Measurements from ENCODE around the gene PTPRD. TPM values are rescaled to one million over a fixed set of nuclear protein-coding genes. Genes with fewer than 3 reads are reported as not detected.

The PTPRD gene
- polyA plus RNA-seq, 4 donors = 99.8 to 230 (median 118) TPM

DNA sequence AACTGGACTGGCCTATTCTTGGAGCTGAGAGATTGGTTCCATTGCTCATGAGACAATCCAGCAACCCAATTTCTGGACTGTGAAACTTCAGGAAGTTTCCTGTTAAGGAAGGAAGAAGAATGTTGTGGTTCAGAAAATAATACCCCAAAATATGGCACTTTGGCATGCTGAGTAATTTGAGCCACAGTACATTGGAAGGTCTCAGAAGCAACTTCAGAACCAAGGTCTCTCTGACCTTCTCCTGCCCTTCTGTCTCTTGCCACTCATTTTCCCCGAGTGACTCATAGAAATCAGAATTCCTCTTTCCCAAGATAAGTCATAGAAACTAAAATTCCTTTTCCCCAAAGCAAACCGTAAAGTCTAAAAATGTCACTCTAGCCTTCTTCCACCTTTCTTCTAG is 1366.1 kb downstream of the PTPRD start:
- DNase-seq (ENCODE audit: low read depth in 4 of 4, low spot score in 3 of 4) = no peak

DNA sequence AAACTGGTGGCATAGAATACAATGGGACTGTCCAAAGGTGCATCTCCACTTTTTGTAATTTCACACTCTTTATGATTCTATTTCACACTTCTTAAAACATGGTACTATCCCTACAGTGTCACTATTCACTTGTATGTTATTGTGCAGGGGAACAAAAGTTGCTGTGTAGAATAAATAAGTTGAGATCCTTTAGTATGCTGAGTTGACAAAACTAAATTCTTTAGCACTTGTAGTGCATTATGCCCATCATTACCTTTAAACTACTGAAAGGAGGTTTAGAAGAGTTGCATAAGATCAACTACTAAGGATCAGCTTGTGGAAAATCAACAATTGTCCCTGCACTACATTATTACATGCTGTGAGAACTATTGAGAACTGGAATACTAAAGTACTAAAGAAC is 1380.9 kb downstream of the PTPRD start:
- no peak for DNase-seq (ENCODE audit: low read depth in 4 of 4, low spot score in 3 of 4)

DNA sequence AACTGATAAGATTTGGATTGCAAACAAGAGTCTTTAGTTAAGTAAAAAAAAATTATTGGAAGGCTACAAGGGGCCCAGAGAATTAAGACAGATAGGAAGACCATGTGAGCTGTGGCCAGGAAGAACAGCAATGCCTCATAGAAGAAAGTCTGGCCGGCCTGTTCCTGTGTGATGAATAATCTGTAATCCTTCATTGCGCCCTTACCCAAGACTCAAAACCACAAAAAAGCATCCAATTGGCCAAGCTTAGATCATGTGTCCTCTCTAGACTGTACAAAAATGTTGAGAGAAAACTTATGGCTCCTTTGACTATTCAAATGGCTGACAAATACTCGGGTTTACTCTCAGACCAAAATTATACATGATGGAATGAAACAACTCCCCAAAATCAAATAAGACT is 1383.5 kb downstream of the PTPRD start:
- DNase-seq (ENCODE audit: low read depth in 4 of 4, low spot score in 3 of 4) = no peak

DNA sequence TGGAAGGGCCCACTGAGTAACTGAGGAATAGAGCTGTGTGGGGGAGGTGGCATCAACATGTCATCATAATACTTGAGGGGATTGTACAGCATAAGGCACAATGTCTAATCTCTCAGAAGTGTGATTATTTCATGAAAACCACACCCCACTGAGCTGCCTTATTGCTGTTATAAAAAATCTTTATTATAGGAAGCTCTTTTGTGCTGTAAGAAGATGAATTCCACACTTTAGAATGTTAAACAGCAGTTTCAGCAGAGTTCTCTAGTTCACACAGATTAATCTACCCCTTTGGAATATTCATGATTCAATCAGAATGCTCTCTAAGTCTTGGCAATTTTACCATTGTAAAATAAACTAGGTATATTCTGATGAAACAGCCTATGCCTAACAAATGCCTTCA is 1389.6 kb downstream of the PTPRD start:
- no peak for DNase-seq (ENCODE audit: low read depth in 4 of 4, low spot score in 3 of 4)

DNA sequence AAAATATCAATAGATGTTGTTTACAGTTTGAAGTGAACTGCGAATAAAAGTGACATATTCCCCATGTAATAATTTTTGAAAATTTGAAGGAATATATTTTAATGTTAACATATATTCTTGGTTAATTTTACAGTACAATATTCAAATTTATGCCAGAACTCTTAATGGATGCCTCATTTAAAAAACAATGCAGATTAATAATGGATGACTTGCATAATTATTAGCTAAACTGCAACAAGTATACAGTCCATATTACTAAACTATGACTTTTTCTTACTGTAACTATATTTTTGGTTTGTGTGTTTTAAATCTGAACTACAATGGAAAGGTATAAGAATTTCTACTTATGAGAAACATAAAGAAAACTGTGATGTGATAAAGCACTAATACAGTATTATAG is 1390.1 kb downstream of the PTPRD start:
- no peak for DNase-seq (ENCODE audit: low read depth in 4 of 4, low spot score in 3 of 4)

DNA sequence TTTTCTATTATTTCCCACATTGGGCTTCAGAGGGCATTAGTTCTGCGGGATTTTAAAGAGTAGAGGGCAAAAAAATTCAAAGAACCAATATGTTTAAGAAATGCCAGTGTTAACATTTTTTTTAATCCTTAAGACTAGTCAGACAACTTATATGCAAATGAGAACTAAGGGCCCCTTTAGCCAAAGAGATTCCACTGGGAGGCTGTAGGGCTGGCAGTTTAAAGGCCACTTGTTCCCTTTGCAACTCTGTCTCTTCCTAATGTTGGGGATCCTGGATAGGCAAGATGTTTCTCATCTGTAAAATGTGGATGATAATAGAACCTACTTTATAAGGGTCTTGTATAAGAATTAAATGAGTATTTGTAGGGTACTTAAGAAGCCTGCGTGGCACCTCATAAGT is 1395.9 kb downstream of the PTPRD start:
- DNase-seq (ENCODE audit: low read depth in 4 of 4, low spot score in 3 of 4) = no peak

DNA sequence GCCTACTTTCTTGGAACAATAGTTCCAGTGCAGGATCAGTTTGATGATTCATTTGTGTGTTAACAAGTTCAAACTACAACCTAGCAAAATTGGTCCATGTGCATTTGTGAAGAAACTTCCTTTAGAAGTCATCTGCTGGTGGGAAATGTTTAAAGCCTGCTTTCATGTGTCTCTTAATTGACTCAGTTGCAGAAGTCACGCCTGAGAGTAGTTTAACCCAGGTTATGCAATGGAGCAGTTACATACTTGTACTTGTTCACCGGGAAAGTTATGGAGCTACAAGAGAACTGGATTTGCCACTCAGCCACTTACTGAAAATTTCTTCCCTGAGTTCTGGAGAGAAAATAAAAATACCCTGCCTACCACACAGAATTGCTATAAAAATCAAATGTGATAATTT is 1397.8 kb downstream of the PTPRD start:
- no peak for DNase-seq (ENCODE audit: low read depth in 4 of 4, low spot score in 3 of 4)

DNA sequence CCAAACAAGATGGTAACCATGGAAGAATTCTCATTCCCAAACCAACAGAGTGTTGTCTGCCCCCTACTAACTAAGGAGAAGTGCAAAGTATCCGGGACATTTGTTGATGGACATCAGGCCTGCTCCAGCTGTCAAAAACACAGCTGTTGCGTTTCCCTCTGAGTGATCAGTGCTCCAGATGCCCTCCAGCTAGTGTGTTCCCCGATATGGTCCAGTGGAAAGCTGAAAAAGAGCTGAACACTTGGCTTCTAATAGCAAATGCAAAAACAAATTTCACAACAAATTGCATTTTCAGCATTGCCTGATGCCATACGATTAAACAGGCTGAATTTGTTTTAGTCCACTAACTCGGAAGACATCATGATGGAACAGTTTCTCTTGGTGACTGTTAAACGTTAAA is 1398.7 kb downstream of the PTPRD start:
- DNase-seq (ENCODE audit: low read depth in 4 of 4, low spot score in 3 of 4) = peak in 1 of 4 donors; percentile 10

DNA sequence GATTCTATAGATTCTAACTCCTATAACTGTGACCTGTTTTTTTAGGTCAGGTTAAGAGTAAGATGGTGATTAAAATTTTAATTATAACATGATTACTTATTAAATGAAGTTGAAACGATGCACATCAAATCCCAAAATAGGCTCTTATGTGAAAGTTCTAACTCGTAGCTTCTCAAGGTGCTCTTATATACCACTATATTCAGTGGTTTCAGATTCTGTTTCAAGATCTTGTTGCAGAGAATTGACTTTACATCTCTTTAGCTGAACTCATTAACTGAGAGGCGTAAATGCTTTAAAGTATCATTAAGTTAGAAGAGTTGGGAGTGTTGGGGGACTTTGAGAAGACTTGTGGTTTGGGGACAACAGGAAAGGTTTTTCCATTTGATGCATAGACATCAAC is 1399.8 kb downstream of the PTPRD start:
- no peak for DNase-seq (ENCODE audit: low read depth in 4 of 4, low spot score in 3 of 4)

DNA sequence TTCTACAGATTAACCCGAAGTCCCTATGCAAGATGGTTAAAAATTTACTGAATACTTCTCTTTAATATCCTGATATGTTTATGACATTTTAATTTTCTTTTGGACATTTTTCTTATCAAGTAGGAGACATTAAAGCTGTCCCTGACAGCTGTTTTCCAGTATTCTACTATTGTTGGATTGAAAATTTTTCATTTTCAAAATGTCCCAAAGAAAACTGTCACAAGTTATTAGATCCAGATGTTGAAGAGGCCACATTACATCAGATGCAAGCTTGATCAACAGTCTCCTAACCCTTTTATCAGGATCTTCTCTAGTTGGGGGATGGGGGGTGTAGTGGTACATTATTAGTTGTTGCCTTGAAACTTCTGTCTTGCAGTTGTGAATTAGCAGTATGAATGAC is 1410.5 kb downstream of the PTPRD start:
- peak in 2 of 4 donors; percentile 16 to 22 for DNase-seq (ENCODE audit: low read depth in 4 of 4, low spot score in 3 of 4)

DNA sequence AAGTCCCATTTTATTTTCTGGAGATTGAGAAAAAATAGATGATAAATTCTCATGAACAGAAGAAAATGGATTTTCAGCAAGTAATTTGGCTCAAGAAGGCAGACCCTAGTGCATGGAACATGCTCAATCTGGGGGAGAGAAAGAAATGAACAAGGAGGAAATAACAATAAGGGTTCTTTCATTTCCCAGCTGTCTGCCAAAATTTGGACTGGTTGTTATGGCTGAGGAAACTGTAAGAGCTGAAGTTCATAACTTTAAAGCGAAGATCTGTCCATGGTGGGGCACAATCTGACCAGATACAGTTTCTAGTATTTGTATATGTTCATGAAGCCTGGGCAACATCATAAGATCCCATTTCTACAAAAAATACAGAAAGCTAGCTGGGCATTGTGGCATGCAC is 1426.7 kb downstream of the PTPRD start:
- DNase-seq (ENCODE audit: low read depth in 4 of 4, low spot score in 3 of 4) = no peak

DNA sequence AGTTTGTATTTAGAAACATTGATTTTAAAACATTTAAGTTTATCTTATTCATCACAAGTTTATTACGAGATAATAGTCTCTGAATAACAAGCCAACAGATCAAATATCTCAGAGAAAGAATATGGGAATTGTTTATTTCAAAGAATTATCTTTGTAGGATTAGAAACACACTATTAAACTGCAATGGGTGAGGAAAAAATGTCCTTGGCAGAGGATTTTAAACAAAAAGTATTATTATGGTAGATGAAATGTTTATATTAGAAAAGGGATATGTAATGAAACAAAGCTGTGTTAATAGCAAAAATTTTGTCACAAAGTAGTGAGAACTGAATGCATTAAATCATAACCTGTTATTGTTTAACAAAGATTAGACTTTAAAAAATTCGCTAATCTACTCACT is 1430.4 kb downstream of the PTPRD start:
- no peak for DNase-seq (ENCODE audit: low read depth in 4 of 4, low spot score in 3 of 4)

DNA sequence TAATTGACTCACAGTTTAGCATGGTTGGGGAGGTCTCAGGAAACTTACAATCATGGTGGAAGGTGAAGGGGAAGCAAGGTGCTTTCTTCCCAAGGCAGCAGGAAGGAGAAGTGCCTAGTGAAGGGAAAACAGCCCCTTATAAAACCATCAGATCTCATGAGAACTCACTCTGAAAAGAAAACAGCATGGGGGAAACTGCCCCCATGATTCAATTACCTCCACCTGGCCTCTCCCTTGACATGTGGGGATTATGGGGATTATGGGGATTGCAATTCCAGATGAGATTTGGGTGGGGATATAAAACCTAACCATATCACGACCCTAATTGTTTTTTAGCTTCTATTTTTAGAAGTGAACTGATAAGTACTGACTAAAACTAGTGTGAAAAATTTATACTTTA is 1435.7 kb downstream of the PTPRD start:
- no peak for DNase-seq (ENCODE audit: low read depth in 4 of 4, low spot score in 3 of 4)

DNA sequence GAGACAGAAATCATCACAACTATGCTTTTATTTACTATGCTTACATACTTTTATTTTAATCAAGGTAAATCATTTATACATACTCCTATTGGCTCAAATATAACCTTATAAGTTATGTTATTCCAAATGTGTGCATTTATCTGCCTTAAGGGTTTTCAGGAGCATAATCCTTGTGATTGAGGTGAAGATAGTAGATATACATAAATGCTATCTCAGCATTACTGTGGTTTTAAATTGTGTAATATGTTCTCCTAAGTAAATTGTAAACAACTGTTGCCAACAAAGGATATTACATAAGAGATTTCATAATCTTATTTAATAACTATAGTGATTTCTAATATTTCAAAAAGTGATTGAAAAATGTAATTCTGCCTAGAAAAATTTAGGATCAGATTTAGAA is 1438.4 kb downstream of the PTPRD start:
- no peak for DNase-seq (ENCODE audit: low read depth in 4 of 4, low spot score in 3 of 4)

DNA sequence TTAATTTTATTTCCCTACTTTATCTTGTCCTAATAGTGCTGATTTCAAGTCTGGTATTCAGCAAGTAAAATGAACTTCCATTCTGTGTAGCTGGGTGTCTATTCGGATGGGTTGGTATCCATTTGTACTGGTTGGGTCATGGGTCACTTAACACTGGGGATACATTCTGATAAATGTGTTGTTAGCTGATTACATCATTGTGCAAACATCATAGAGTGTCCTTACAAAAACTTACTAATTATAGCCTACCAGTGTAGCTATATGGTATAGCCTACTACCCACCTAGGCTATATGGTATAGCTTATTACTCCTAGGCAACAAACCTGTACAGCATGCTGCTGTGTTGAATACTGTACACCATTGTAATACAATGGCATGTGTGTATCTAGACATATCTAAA is 1439.5 kb downstream of the PTPRD start:
- no peak for DNase-seq (ENCODE audit: low read depth in 4 of 4, low spot score in 3 of 4)

DNA sequence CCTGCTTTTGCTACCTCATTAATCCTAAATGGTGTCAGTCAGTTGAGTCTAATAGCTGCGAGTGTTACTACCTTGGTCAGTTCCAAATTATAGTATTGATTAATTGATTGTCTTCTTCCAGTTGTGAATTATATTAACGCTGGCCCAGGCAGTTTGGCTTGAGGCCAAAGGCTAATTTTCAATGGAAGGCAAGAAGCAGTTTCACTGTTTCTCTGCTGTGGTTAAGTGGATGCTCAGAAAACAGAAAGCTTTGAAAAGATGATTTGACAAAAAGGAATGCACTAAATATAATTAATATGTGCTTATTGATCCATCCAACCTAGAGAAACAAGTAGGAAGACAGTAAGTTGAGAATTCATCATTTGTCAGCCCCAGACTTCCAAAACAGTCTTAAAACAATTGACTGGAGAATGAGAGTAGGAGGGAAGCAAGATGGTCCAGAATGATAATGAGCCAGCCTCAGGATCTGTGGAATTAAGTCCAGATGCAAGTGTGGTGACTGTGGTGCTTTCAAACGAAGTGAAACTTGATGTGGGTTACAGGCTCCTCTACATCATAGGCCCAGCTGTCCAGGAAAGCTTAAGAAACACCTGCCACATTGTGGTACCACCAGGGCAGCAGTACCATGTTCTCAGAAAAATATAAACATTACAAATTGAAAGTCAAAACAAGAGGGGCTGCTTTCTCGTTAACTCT is 1442.2 kb downstream of the PTPRD start:
- no peak for DNase-seq (ENCODE audit: low read depth in 4 of 4, low spot score in 3 of 4)

DNA sequence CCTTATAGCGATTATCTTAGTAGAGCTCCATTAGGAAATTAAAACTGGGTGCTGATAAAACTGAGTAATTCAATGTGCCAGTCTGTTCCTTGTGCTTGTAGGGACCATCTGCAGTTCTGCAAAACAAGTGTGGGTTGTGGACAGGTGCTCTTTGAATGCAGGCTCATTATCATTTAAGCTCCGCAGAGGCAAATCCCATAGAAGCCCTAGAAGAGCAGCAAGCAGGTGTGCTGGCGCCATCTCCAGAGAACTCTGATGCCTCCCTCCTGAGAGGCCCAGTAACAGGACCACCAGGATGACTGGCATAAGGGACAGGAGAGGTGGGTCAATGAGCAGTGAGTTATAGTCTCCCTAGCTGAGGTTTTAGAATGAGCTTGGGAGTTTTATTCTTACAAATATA is 1470.8 kb downstream of the PTPRD start:
- no peak for DNase-seq (ENCODE audit: low read depth in 4 of 4, low spot score in 3 of 4)

DNA sequence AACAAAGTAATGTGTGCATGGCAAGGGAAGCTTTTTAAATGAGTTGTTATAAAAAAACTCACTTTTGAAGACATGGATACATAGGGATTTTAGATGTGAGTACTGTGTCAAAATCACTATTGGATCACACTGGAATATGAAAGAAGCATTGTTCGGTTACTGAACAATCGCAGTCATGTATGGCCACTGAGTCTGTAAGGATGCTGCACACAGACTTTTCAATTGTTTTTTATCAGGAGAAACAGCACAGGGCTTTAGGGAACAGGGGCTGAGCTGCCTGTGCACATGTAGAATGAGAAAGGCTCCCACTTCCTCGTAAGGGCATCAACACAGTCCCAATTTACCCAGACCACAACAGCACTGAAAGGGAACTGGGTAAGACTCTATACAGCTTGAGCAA is 1479.3 kb downstream of the PTPRD start:
- no peak for DNase-seq (ENCODE audit: low read depth in 4 of 4, low spot score in 3 of 4)

DNA sequence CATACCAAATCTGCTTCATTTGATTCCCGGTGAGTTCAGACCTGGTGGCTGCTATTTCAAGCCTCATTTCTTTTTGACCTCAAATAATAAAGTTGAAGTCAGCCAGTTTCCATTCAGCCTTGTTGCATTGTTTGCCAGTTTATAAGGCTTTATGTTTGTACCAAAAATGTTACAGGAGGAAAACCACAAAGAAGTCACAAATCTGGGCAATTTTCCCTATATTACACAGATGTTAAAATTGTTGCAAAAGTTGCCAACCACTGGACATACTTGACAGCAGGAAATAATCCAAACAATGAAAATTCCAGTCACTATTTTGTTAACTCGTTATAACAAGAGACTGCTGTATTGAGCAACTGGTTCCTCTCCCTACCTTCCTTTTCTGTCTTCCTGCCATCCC is 1488.2 kb downstream of the PTPRD start:
- DNase-seq (ENCODE audit: low read depth in 4 of 4, low spot score in 3 of 4) = no peak

DNA sequence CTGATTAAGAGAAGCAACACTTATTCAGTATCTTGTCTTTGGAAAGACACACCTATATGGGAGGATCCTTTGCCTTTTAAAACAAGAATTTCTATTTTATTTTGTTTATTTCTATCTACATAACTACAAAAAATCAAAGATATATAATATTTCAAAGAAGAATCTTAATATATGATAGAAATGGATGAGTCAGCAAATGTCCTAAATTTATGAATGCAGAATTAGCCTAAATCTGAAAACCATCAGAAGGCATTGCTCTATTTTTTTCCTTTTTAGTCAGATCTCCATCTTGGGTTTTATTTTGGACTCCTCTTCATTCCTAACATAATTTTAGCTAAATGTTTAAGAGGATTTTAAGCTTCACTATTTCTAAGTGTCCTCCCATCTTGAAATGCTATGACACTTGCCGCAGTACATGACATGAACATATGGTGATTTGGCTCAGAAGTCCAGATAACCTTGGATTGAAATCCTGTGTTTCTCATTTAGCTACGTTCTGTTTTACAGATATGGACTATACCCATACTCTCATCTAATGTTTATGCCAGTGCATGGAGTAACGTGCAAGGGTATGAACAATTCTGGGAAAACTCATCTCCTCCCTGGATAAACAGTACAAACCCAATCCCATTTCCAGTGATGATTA is 1490.4 kb downstream of the PTPRD start:
- no peak for DNase-seq (ENCODE audit: low read depth in 4 of 4, low spot score in 3 of 4)

DNA sequence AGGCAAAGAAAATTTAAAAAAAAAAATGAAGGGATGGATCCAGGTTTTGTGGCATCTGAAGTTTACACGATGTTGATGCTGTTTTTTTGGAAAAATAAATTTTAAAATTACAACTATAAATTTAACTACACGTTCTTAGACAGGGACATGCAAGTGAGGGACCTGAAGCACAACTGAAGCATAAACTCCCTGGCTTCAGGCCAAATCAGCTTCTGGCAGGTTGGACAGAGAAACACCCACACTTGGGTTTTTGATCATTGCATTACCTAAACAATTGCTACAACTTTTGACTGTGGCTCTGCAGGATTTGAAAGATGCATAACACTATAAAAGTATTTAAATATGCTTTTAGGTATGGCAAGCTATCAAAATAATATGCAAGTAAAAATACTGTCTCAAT is 1494.9 kb downstream of the PTPRD start:
- no peak for DNase-seq (ENCODE audit: low read depth in 4 of 4, low spot score in 3 of 4)

DNA sequence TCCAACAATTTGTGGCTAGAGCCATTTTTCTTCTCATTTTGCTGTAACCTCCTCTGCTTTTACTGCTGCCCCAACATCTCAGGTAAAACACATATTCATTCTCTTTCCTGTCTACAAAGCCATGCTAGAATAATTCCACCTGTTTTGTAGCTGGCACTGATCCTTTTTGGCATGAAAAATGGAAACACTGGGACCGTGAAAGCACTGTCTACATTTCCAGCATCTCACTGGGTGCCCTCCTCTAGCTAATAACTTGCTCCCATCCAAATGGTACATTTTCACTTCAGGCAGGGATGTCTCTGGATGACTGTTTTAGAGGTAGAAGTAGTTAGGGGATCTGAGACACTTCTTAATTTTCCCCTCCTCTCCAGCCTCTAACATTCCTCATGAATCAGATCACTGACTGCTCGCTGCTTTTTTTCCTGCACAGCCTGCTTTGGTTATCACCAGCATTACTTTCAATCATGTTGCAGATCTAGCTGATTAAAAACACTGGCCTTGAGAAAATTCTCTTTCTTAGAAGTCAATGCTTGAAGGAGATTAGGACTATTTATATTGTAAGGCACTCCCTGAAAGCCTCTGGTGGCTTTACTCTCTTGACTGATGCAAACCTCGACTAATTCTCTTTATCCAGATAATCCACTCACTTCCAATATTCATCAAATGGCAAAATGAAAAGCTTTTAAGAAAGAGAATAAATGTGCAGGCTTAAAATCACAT is 1500.6 kb downstream of the PTPRD start:
- no peak for DNase-seq (ENCODE audit: low read depth in 4 of 4, low spot score in 3 of 4)

Measured in left renal pelvis (tissue), 4 donors.